HEK293 (cell line): ENCODE measurements around the gene CDC42BPA.

Experiments used
- CTCF ChIA-PET: fragments of 350-600 bp; formaldehyde crosslinking; extraction: SDS; loops from one replicate; lab custom pipeline; 2021; ENCODE audit warnings: antibody characterized with exemption; lab: Yijun Ruan, JAX
- POLR2A ChIA-PET: fragments of 300-600 bp; formaldehyde crosslinking; extraction: SDS; loops from one replicate; lab custom pipeline; 2020; ENCODE audit warnings: antibody characterized with exemption, inconsistent platforms; lab: Yijun Ruan, JAX
- H3K27ac ChIP-seq: fragments of 200-500 bp; sonication (Bioruptor generic); 2 replicates; pipeline ENCODE4 v1.5.1; 2014; ENCODE audit warnings: low read depth, low read length, control low read depth, inconsistent platforms; ENCODE audit errors: extremely low read depth
- H3K36me3 ChIP-seq, 2 experiments: fragments of 200-500 bp in 1 of 2; sonication (Bioruptor generic) in 1 of 2; 1 replicate in 1 of 2; 2 replicates in 1 of 2; pipeline ENCODE4 v1.5.1; 2014 to 2017; ENCODE audit warnings: inconsistent platforms in 2 of 2, low read length in 2 of 2; ENCODE audit not compliant: control insufficient read depth in 2 of 2, insufficient read depth in 1 of 2
- H3K4me1 ChIP-seq: fragments of 200-500 bp; sonication (Bioruptor generic); 2 replicates; pipeline ENCODE4 v1.5.1; 2014; ENCODE audit warnings: mild to moderate bottlenecking, low read length, inconsistent platforms; ENCODE audit not compliant: control insufficient read depth, insufficient read depth
- H3K4me3 ChIP-seq: 2 replicates; pipeline ENCODE4 v1.5.1; 2011; ENCODE audit warnings: low read depth, mild to moderate bottlenecking, control low read depth, low read length, moderate library complexity
- H3K9me3 ChIP-seq: fragments of 200-500 bp; sonication (Bioruptor generic); 2 replicates; pipeline ENCODE4 v1.5.1; 2014; ENCODE audit warnings: low read depth, low read length, inconsistent platforms; ENCODE audit not compliant: control insufficient read depth, insufficient read depth
- BCL11B ChIP-seq: fragments of 450-650 bp; formaldehyde crosslinking; IDR thresholded peaks from 2 replicates; pipeline ENCODE4 v1.5.1; 2016; ENCODE audit warnings: low read depth, missing biosample characterization, missing genetic modification characterization
- MYNN ChIP-seq: fragments of 450-650 bp; formaldehyde crosslinking; IDR thresholded peaks from 2 replicates; pipeline ENCODE4 v1.5.1; 2016; ENCODE audit warnings: missing biosample characterization, missing genetic modification characterization, borderline replicate concordance
- SALL2 ChIP-seq: fragments of 450-650 bp; formaldehyde crosslinking; IDR thresholded peaks from 2 replicates; pipeline ENCODE4 v1.5.0; 2017; ENCODE audit warnings: missing biosample characterization, mild to moderate bottlenecking, missing genetic modification characterization, borderline replicate concordance
- SCRT2 ChIP-seq: fragments of 450-650 bp; formaldehyde crosslinking; IDR thresholded peaks from 2 replicates; pipeline ENCODE4 v1.5.1; 2016; ENCODE audit warnings: missing biosample characterization, missing genetic modification characterization
- WT1 ChIP-seq: fragments of 450-650 bp; formaldehyde crosslinking; IDR thresholded peaks from 2 replicates; pipeline ENCODE4 v1.5.1; 2016; ENCODE audit warnings: missing biosample characterization, missing genetic modification characterization
- ZBTB8A ChIP-seq: fragments of 450-650 bp; formaldehyde crosslinking; IDR thresholded peaks from 2 replicates; pipeline ENCODE4 v1.5.1; 2016; ENCODE audit warnings: missing biosample characterization, missing genetic modification characterization
- ZEB2 ChIP-seq: fragments of 450-650 bp; formaldehyde crosslinking; IDR thresholded peaks from 2 replicates; pipeline ENCODE4 v1.5.1; 2016; ENCODE audit warnings: missing biosample characterization, missing genetic modification characterization
- ZNF248 ChIP-seq: fragments of 450-650 bp; formaldehyde crosslinking; IDR thresholded peaks from 2 replicates; pipeline ENCODE4 v1.5.1; 2017; ENCODE audit warnings: missing biosample characterization, missing genetic modification characterization
- ZNF266 ChIP-seq: fragments of 450-650 bp; formaldehyde crosslinking; IDR thresholded peaks from 2 replicates; pipeline ENCODE4 v1.5.1; 2016; ENCODE audit warnings: missing biosample characterization, missing genetic modification characterization, low read depth
- ZNF354C ChIP-seq: fragments of 450-650 bp; formaldehyde crosslinking; IDR thresholded peaks from 2 replicates; pipeline ENCODE4 v1.5.1; 2016; ENCODE audit warnings: missing biosample characterization, missing genetic modification characterization, low read depth, borderline replicate concordance
- ZNF549 ChIP-seq: fragments of 450-650 bp; IDR thresholded peaks from 2 replicates; pipeline ENCODE4 v1.5.1; 2018; ENCODE audit warnings: missing biosample characterization, missing genetic modification characterization, mild to moderate bottlenecking, inconsistent platforms, moderate library complexity
- ZNF707 ChIP-seq: fragments of 450-650 bp; formaldehyde crosslinking; IDR thresholded peaks from 2 replicates; pipeline ENCODE4 v1.5.1; 2016; ENCODE audit warnings: missing biosample characterization, missing genetic modification characterization
- ZNF785 ChIP-seq: fragments of 450-650 bp; formaldehyde crosslinking; IDR thresholded peaks from 2 replicates; pipeline ENCODE4 v1.5.1; 2016; ENCODE audit warnings: missing biosample characterization, missing genetic modification characterization
- TF ChIP-seq, protein P1 (sequence below): fragments of 450-650 bp; formaldehyde crosslinking; IDR thresholded peaks from 2 replicates; pipeline ENCODE4 v1.5.1; 2017; ENCODE audit warnings: missing biosample characterization, missing genetic modification characterization
- TF ChIP-seq, protein P2 (sequence below): fragments of 450-650 bp; formaldehyde crosslinking; IDR thresholded peaks from 2 replicates; pipeline ENCODE4 v1.5.1; 2017; ENCODE audit warnings: missing biosample characterization, missing genetic modification characterization
- TF ChIP-seq, protein P3 (sequence below): fragments of 450-650 bp; formaldehyde crosslinking; IDR thresholded peaks from 2 replicates; pipeline ENCODE4 v1.5.1; 2016; ENCODE audit warnings: missing biosample characterization, missing genetic modification characterization
- TF ChIP-seq, protein P4 (sequence below): fragments of 450-650 bp; formaldehyde crosslinking; IDR thresholded peaks from 2 replicates; pipeline ENCODE4 v1.5.1; 2016; ENCODE audit warnings: missing biosample characterization, missing genetic modification characterization
- TF ChIP-seq, protein P5 (sequence below): fragments of 450-650 bp; formaldehyde crosslinking; conservative IDR thresholded peaks from 2 replicates; pipeline ENCODE4 v1.5.1; 2016; ENCODE audit warnings: low read depth, missing biosample characterization, missing genetic modification characterization
- TF ChIP-seq, protein P6 (sequence below): fragments of 450-650 bp; formaldehyde crosslinking; IDR thresholded peaks from 2 replicates; pipeline ENCODE4 v1.5.1; 2016; ENCODE audit warnings: missing biosample characterization, missing genetic modification characterization
- TF ChIP-seq, protein P7 (sequence below): fragments of 450-650 bp; formaldehyde crosslinking; optimal IDR thresholded peaks from 2 replicates; pipeline ENCODE3; 2016; ENCODE audit warnings: missing biosample characterization, mild to moderate bottlenecking, missing genetic modification characterization

Gene CDC42BPA

DNA sequence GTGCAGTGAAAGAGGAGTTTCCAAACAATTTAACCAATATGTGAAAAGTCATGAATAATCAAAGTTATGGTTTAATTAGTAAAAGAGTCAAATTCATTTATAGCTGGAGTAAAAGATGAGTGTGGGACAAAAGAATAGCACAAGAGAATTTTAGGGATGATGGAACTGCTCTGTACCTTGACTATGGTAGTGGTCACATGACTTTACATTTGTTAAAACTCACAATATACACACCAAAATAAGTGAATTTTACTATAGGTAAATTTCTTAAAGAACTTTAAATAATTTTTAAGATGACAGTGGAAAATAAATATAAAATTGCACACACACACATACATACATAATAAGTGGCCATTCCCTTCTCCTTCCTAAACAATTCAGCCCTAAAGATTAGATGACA is 13.6 kb downstream of the CDC42BPA start (continued):
- TF ChIP-seq, protein P1, sequence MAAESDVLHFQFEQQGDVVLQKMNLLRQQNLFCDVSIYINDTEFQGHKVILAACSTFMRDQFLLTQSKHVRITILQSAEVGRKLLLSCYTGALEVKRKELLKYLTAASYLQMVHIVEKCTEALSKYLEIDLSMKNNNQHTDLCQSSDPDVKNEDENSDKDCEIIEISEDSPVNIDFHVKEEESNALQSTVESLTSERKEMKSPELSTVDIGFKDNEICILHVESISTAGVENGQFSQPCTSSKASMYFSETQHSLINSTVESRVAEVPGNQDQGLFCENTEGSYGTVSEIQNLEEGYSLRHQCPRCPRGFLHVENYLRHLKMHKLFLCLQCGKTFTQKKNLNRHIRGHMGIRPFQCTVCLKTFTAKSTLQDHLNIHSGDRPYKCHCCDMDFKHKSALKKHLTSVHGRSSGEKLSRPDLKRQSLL (tag by site-specific recombination), result no peak

DNA sequence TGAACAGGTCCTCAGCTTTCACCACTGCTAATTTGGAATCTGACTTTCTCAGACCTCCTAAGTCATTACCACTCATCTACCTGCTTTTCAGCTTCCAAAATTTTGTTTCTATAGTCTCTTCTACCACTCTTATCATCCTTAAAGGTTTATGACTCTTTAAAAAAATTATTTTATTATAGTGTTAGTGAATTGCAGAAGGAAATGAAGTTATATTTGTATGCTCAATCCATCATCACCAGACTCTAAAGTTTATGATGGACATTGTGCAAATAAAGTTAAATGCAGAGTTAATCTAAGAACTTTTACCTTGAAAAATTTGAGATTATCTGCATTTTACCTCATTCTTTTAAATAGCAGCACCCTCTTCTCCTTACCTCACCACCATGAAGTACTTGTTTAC is 14.6 kb downstream of the CDC42BPA start:
- CTCF ChIA-PET, result no interaction called here
- POLR2A ChIA-PET, result no interaction called here
- H3K36me3 ChIP-seq, result no peaks in the 10 kb centered on the region; a peak in 1 of 3 replicates
- TF ChIP-seq, protein P2, sequence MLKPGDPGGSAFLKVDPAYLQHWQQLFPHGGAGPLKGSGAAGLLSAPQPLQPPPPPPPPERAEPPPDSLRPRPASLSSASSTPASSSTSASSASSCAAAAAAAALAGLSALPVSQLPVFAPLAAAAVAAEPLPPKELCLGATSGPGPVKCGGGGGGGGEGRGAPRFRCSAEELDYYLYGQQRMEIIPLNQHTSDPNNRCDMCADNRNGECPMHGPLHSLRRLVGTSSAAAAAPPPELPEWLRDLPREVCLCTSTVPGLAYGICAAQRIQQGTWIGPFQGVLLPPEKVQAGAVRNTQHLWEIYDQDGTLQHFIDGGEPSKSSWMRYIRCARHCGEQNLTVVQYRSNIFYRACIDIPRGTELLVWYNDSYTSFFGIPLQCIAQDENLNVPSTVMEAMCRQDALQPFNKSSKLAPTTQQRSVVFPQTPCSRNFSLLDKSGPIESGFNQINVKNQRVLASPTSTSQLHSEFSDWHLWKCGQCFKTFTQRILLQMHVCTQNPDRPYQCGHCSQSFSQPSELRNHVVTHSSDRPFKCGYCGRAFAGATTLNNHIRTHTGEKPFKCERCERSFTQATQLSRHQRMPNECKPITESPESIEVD (tag by site-specific recombination), result peak; percentile 37
- no peak for TF ChIP-seq MYNN (tag by site-specific recombination)
- H3K4me3 ChIP-seq, result no peak overlapping the region
- H3K9me3 ChIP-seq, result no peaks in the 10 kb centered on the region
- H3K4me1 ChIP-seq, result peaks cover 19% of the 10 kb centered on the region
- H3K27ac ChIP-seq, result no peak overlapping the region

DNA sequence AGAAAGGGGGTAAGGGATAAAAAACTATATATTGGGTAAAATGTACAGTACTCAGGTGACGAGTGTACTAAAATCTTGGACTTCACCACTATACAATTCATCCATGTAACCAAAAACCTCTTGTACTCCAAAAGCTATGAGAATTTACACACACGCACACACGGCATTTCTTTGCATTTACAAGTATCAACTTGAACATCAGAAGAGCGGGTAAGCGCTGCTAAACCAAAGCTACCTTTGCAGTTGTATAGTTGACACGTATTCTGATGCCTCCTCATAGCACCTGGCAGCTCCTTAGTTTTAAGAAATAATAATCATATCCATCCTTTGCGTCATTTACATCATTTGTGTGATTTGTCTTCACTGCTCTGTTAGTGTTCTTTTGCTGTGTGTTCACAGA is 17.6 kb downstream of the CDC42BPA start:
- CTCF ChIA-PET, result interaction anchor here (0.5 to 0.7 kb wide), 3 partner anchors 22 to 651 kb away, joined by 3 read pairs; no protein-coding TSS in a partner anchor
- no peaks in the 10 kb centered on the region for H3K9me3 ChIP-seq
- no peak overlapping the region for H3K4me3 ChIP-seq
- no peaks in the 10 kb centered on the region; a peak in 1 of 3 replicates for H3K36me3 ChIP-seq
- peaks cover 13% of the 10 kb centered on the region for H3K4me1 ChIP-seq
- H3K27ac ChIP-seq, result no peak overlapping the region
- POLR2A ChIA-PET, result interaction anchor here (1.4 kb wide), 1 partner anchor 18 kb away, joined by 6 read pairs; the partner anchor contains the start of gene CDC42BPA
- TF ChIP-seq SCRT2 (tag by site-specific recombination) (no peak), ZNF785 (tag by site-specific recombination) (no peak), SALL2 (tag by site-specific recombination) (no peak), WT1 (tag by site-specific recombination) (no peak), ZNF549 (no peak), BCL11B (no peak), ZBTB8A (no peak), ZNF707 (tag by site-specific recombination) (no peak), ZNF248 (tag by site-specific recombination) (no peak), ZEB2 (tag by site-specific recombination) (no peak), ZNF354C (tag by site-specific recombination) (no peak), ZNF266 (no peak)
- TF ChIP-seq, protein P3, sequence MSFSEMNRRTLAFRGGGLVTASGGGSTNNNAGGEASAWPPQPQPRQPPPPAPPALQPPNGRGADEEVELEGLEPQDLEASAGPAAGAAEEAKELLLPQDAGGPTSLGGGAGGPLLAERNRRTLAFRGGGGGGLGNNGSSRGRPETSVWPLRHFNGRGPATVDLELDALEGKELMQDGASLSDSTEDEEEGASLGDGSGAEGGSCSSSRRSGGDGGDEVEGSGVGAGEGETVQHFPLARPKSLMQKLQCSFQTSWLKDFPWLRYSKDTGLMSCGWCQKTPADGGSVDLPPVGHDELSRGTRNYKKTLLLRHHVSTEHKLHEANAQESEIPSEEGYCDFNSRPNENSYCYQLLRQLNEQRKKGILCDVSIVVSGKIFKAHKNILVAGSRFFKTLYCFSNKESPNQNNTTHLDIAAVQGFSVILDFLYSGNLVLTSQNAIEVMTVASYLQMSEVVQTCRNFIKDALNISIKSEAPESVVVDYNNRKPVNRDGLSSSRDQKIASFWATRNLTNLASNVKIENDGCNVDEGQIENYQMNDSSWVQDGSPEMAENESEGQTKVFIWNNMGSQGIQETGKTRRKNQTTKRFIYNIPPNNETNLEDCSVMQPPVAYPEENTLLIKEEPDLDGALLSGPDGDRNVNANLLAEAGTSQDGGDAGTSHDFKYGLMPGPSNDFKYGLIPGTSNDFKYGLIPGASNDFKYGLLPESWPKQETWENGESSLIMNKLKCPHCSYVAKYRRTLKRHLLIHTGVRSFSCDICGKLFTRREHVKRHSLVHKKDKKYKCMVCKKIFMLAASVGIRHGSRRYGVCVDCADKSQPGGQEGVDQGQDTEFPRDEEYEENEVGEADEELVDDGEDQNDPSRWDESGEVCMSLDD (tag by site-specific recombination), result no peak
- TF ChIP-seq, protein P4, sequence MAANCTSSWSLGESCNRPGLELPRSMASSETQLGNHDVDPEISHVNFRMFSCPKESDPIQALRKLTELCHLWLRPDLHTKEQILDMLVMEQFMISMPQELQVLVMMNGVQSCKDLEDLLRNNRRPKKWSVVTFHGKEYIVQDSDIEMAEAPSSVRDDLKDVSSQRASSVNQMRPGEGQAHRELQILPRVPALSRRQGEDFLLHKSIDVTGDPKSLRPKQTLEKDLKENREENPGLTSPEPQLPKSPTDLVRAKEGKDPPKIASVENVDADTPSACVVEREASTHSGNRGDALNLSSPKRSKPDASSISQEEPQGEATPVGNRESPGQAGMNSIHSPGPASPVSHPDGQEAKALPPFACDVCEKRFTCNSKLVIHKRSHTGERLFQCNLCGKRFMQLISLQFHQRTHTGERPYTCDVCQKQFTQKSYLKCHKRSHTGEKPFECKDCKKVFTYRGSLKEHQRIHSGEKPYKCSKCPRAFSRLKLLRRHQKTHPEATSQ (tag by site-specific recombination), result no peak
- TF ChIP-seq, protein P5, sequence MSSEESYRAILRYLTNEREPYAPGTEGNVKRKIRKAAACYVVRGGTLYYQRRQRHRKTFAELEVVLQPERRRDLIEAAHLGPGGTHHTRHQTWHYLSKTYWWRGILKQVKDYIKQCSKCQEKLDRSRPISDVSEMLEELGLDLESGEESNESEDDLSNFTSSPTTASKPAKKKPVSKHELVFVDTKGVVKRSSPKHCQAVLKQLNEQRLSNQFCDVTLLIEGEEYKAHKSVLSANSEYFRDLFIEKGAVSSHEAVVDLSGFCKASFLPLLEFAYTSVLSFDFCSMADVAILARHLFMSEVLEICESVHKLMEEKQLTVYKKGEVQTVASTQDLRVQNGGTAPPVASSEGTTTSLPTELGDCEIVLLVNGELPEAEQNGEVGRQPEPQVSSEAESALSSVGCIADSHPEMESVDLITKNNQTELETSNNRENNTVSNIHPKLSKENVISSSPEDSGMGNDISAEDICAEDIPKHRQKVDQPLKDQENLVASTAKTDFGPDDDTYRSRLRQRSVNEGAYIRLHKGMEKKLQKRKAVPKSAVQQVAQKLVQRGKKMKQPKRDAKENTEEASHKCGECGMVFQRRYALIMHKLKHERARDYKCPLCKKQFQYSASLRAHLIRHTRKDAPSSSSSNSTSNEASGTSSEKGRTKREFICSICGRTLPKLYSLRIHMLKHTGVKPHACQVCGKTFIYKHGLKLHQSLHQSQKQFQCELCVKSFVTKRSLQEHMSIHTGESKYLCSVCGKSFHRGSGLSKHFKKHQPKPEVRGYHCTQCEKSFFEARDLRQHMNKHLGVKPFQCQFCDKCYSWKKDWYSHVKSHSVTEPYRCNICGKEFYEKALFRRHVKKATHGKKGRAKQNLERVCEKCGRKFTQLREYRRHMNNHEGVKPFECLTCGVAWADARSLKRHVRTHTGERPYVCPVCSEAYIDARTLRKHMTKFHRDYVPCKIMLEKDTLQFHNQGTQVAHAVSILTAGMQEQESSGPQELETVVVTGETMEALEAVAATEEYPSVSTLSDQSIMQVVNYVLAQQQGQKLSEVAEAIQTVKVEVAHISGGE (tag by site-specific recombination), result no peak
- TF ChIP-seq, protein P6, sequence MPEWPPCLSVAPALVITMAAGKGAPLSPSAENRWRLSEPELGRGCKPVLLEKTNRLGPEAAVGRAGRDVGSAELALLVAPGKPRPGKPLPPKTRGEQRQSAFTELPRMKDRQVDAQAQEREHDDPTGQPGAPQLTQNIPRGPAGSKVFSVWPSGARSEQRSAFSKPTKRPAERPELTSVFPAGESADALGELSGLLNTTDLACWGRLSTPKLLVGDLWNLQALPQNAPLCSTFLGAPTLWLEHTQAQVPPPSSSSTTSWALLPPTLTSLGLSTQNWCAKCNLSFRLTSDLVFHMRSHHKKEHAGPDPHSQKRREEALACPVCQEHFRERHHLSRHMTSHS (tag by site-specific recombination), result no peak
- TF ChIP-seq, protein P7, sequence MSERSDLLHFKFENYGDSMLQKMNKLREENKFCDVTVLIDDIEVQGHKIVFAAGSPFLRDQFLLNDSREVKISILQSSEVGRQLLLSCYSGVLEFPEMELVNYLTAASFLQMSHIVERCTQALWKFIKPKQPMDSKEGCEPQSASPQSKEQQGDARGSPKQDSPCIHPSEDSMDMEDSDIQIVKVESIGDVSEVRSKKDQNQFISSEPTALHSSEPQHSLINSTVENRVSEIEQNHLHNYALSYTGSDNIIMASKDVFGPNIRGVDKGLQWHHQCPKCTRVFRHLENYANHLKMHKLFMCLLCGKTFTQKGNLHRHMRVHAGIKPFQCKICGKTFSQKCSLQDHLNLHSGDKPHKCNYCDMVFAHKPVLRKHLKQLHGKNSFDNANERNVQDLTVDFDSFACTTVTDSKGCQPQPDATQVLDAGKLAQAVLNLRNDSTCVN (tag by site-specific recombination), result no peak
